Left ventricle myocardium inferior (tissue), 1 donor: ENCODE measurements around the gene MANSC4. TPM values are rescaled to one million over a fixed set of nuclear protein-coding genes. Genes with fewer than 3 reads are reported as not detected.
A peak's percentile ranks its signal among the peaks of the same experiment; 100 is the strongest.

Experiments used
- DNase-seq: peaks from one replicate; pipeline ENCODE4 v3.0.0-alpha.2; 2020
- H3K27ac ChIP-seq: fragments of 200-600 bp; replicated peaks from 2 replicates; pipeline ENCODE4 v1.8.0; 2021
- H3K27me3 ChIP-seq: fragments of 200-600 bp; 2 replicates; pipeline ENCODE4 v1.8.0; 2021; ENCODE audit warnings: low read depth
- H3K36me3 ChIP-seq: fragments of 200-600 bp; 2 replicates; pipeline ENCODE4 v1.8.0; 2021
- H3K4me1 ChIP-seq: fragments of 200-600 bp; 2 replicates; pipeline ENCODE4 v1.8.0; 2021
- H3K4me3 ChIP-seq: fragments of 200-600 bp; 2 replicates; pipeline ENCODE4 v1.8.0; 2021; ENCODE audit warnings: mild to moderate bottlenecking, moderate library complexity
- H3K9me3 ChIP-seq: fragments of 200-600 bp; replicated peaks from 2 replicates; pipeline ENCODE4 v1.8.0; 2021
- CTCF ChIP-seq: fragments of 200-600 bp; IDR thresholded peaks from 2 replicates; pipeline ENCODE4 v1.8.0; 2021; ENCODE audit warnings: antibody characterized with exemption, mild to moderate bottlenecking, borderline replicate concordance
- intact Hi-C: fragments of 100-400 bp; cut with micrococcal nuclease; formaldehyde crosslinking; loops from one replicate; pipeline ENCODE4 v1.11.0; 2022
- total RNA-seq: library from RNA; stranded (reverse); fragmentation: NEBNext Ultra II Directional; extraction: Animal tissue kit (Norgen Biotek cat#: 25700); gene quantifications from one replicate; pipeline ENCODE4 v1.2.1, GENCODE V29; 2021
- donor health status: DM: no; HTN: yes; CAD: no; lungs with severe emphysema.

MANSC4 gene
- total RNA-seq, 1 donor from 2014 or later: not detected

- intact Hi-C loops: loop anchor here (5.0 kb wide), 1 partner anchor 90 kb away; no protein-coding TSS in a partner anchor
- Histone ChIP-seq H3K27me3 (peaks cover 19% of the 10 kb centered on the region), H3K27ac (no peak overlapping the region), H3K36me3 (no peaks in the 10 kb centered on the region), H3K4me1 (peaks cover 10% of the 10 kb centered on the region), H3K4me3 (no peak overlapping the region), H3K9me3 (no peaks in the 10 kb centered on the region)
- DNase-seq: no peak
- no peak for TF ChIP-seq CTCF
These were observed 42.2 kb upstream of the MANSC4 start for GRCh38 chr12:27822076-27822712.

- peaks cover 5% of the 10 kb centered on the region for H3K9me3 ChIP-seq
- peak; percentile 85 for TF ChIP-seq CTCF
- intact Hi-C loops: loop anchor here (5.0 kb wide), 1 partner anchor 89 kb away; no protein-coding TSS in a partner anchor
- no peaks in the 10 kb centered on the region for H3K36me3 ChIP-seq
- no peak overlapping the region for H3K27ac ChIP-seq
- H3K4me1 ChIP-seq: peaks cover 10% of the 10 kb centered on the region
- no peak overlapping the region for H3K4me3 ChIP-seq
- H3K27me3 ChIP-seq: peaks cover 19% of the 10 kb centered on the region
- no peak for DNase-seq
These were observed 41.4 kb upstream of the MANSC4 start for GRCh38 chr12:27821259-27821973.

DNA sequence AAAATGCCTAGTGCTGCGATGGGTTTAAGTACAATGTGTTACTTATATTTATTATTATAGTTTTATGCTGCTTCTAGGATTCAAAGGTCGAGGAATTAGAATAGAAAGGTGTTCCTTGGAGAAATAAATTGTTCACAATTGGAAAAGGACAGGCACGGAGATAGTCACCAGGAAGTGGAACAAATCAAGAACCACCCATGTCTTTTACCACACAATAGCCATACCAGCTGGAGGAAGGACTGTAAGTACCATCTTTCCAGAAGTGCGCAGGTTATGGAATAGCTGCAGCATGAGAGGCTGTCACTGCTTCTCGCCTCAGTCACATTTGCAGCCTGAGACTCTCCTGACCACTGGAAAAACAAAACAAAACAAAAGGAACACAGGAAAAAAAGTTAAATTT lies 40.5 kb upstream of the MANSC4 start:
- Histone ChIP-seq H3K4me3 (no peak overlapping the region), H3K27ac (no peak overlapping the region), H3K36me3 (no peaks in the 10 kb centered on the region), H3K27me3 (peaks cover 19% of the 10 kb centered on the region), H3K4me1 (peaks cover 10% of the 10 kb centered on the region), H3K9me3 (peaks cover 6% of the 10 kb centered on the region)
- no peak for TF ChIP-seq CTCF
- no peak for DNase-seq
- intact Hi-C loops: loop anchor here (5.0 kb wide), 1 partner anchor 88 kb away; no protein-coding TSS in a partner anchor

- Histone ChIP-seq H3K4me1 (peaks cover 10% of the 10 kb centered on the region), H3K36me3 (no peaks in the 10 kb centered on the region), H3K4me3 (no peak overlapping the region), H3K27ac (no peak overlapping the region), H3K9me3 (peaks cover 6% of the 10 kb centered on the region), H3K27me3 (peaks cover 14% of the 10 kb centered on the region)
- TF ChIP-seq CTCF: no peak
- DNase-seq: no peak
- intact Hi-C loops: no loop called here
These were observed 38.4 kb upstream of the MANSC4 start for GRCh38 chr12:27818401-27818918.

GRCh38 chr12:27817766-27818165 lies 37.7 kb upstream of the MANSC4 start:
- H3K4me3 ChIP-seq: no peak overlapping the region
- DNase-seq: no peak
- peaks cover 6% of the 10 kb centered on the region for H3K9me3 ChIP-seq
- H3K4me1 ChIP-seq: peaks cover 10% of the 10 kb centered on the region
- intact Hi-C loops: no loop called here
- H3K36me3 ChIP-seq: no peaks in the 10 kb centered on the region
- peaks cover 11% of the 10 kb centered on the region for H3K27me3 ChIP-seq
- TF ChIP-seq CTCF: no peak
- no peak overlapping the region for H3K27ac ChIP-seq
